ENCODE measurements around the gene PRKG2.

Gene PRKG2

GRCh38 chr4:81214144-81214880 is 710 bp downstream of the PRKG2 start:
- no peak overlapping the region for H3K27ac ChIP-seq
- DNase-seq (ENCODE audit: low spot score) = no peak
- peak overlapping the region; percentile 65 for H3K4me3 ChIP-seq
- TF ChIP-seq CTCF (IDR thresholded peaks at IDR 0.05) = no peak

GRCh38 chr4:81213671-81214070 is 1.4 kb downstream of the PRKG2 start:
- Histone ChIP-seq H3K27ac (no peak overlapping the region), H3K4me3 (no peak overlapping the region)
- TF ChIP-seq CTCF (IDR thresholded peaks at IDR 0.05) = no peak
- DNase-seq (ENCODE audit: low spot score) = no peak

GRCh38 chr4:81211956-81212355 is 3.1 kb downstream of the PRKG2 start:
- H3K27ac ChIP-seq = no peak overlapping the region
- TF ChIP-seq CTCF (IDR thresholded peaks at IDR 0.05) = no peak
- H3K4me3 ChIP-seq = no peak overlapping the region
- no peak for DNase-seq (ENCODE audit: low spot score)

- no peak for DNase-seq (ENCODE audit: low spot score)
- Histone ChIP-seq H3K27ac (no peak overlapping the region), H3K4me3 (no peak overlapping the region)
- TF ChIP-seq CTCF (IDR thresholded peaks at IDR 0.05) = no peak
Measured at GRCh38 chr4:81207828-81208227, 7.2 kb downstream of the PRKG2 start.

GRCh38 chr4:81205302-81205701 is 9.7 kb downstream of the PRKG2 start:
- TF ChIP-seq CTCF (IDR thresholded peaks at IDR 0.05) = no peak
- H3K27ac ChIP-seq = no peak overlapping the region
- no peak for DNase-seq (ENCODE audit: low spot score)
- no peak overlapping the region for H3K4me3 ChIP-seq

GRCh38 chr4:81204571-81204970 is 10.5 kb downstream of the PRKG2 start:
- TF ChIP-seq CTCF (IDR thresholded peaks at IDR 0.05) = no peak
- H3K27ac ChIP-seq = no peak overlapping the region
- no peak overlapping the region for H3K4me3 ChIP-seq
- DNase-seq (ENCODE audit: low spot score) = no peak

GRCh38 chr4:81199831-81200230 is 15.2 kb downstream of the PRKG2 start:
- no peak for DNase-seq (ENCODE audit: low spot score)
- Histone ChIP-seq H3K4me3 (no peak overlapping the region), H3K27ac (no peak overlapping the region)
- no peak for TF ChIP-seq CTCF (IDR thresholded peaks at IDR 0.05)
